Mucosa of rectum (tissue), 2 donors: ENCODE results near the gene SLC2A13.
"Not testable (repeated sequence)": the region's sequence is repeated elsewhere in the genome, so short reads cannot be mapped to it uniquely, and the experiment has no call there.

Source experiments
- H3K27ac ChIP-seq, 2 donors: one replicate each; pipeline ENCODE4 v1.7.0; 2013; ENCODE audit warnings: inconsistent platforms in 2 of 2, low read depth in 2 of 2, low read length in 2 of 2
- H3K27me3 ChIP-seq, 2 donors: one replicate each; pipeline ENCODE4 v1.7.0; 2013; ENCODE audit warnings: low read length in 2 of 2; ENCODE audit not compliant: control insufficient read depth in 2 of 2, insufficient read depth in 2 of 2
- H3K36me3 ChIP-seq, 2 donors: one replicate each; pipeline ENCODE4 v1.7.0; 2013; ENCODE audit warnings: low read length in 2 of 2; ENCODE audit not compliant: control insufficient read depth in 2 of 2, insufficient read depth in 2 of 2
- H3K4me1 ChIP-seq, 2 donors: one replicate each; pipeline ENCODE4 v1.7.0; 2013; ENCODE audit warnings: low read length in 2 of 2, mild to moderate bottlenecking in 1 of 2; ENCODE audit not compliant: control insufficient read depth in 2 of 2, insufficient read depth in 2 of 2
- H3K4me3 ChIP-seq, 2 donors: one replicate each; pipeline ENCODE4 v1.7.0; 2013; ENCODE audit warnings: low read length in 2 of 2
- H3K9ac ChIP-seq, 2 donors: one replicate each; pipeline ENCODE4 v1.7.0; 2013; ENCODE audit warnings: low read length in 2 of 2, low read depth in 1 of 2, mild to moderate bottlenecking in 1 of 2
- H3K9me3 ChIP-seq, 2 donors: one replicate each; pipeline ENCODE4 v1.7.0; 2013; ENCODE audit warnings: low read length in 2 of 2; ENCODE audit not compliant: control insufficient read depth in 2 of 2
- donor health status: healthy.
- donor health status: Normal muscosa, but diverticular disease.

Gene SLC2A13

DNA sequence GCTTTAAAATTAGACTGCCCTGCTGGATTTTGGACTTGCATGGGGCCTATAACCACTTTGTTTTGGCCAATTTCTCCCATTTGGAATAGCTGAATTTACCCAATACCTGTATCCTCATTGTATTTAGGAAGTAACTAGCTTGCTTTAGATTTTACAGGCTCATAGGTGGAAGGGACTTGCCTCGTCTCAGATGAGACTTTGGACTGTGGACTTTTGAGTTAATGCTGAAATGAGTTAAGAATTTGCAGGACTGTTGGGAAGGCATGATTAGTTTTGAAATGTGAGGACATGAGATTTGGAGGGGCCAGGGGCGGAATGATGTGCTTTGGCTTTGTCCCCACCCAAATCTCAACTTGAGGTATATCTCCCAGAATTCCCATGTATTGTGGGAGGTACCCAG is 320.1 kb downstream of the SLC2A13 start:
- H3K27ac ChIP-seq, H3K4me3 ChIP-seq, H3K36me3 ChIP-seq, H3K9me3 ChIP-seq, H3K27me3 ChIP-seq, H3K9ac ChIP-seq, H3K4me1 ChIP-seq: not testable (repeated sequence)

DNA sequence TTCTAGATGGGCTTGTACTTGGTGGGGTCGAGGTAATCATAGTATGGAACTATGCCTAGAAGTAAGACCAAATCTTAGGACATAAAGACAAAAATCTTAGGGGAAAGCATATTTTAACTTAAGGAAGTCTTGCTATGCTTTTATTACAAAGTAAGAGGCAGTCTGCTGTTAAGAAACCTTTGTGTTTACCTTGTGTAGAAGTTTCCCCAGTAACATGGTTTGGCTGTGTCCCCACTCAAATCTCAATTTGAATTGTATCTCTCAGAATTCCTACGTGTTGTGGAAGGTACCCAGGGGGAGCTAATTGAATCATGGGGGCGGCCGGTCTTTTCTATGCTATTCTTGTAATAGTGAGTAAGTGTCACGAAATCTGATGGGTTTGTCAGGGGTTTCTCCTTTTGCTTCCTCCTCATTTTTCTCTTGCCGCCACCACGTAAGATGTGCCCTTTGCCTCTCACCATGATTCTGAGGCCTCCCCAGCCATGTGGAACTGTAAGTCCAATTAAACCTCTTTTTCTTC is 323.8 kb downstream of the SLC2A13 start:
- Histone ChIP-seq H3K27me3 (no peaks in the 10 kb centered on the region), H3K27ac (no peak overlapping the region), H3K9ac (no peak overlapping the region), H3K4me3 (no peak overlapping the region), H3K36me3 (no peaks in the 10 kb centered on the region), H3K9me3 (no peaks in the 10 kb centered on the region), H3K4me1 (peaks cover 0 to 7% of the 10 kb centered on the region in 2 donors)

DNA sequence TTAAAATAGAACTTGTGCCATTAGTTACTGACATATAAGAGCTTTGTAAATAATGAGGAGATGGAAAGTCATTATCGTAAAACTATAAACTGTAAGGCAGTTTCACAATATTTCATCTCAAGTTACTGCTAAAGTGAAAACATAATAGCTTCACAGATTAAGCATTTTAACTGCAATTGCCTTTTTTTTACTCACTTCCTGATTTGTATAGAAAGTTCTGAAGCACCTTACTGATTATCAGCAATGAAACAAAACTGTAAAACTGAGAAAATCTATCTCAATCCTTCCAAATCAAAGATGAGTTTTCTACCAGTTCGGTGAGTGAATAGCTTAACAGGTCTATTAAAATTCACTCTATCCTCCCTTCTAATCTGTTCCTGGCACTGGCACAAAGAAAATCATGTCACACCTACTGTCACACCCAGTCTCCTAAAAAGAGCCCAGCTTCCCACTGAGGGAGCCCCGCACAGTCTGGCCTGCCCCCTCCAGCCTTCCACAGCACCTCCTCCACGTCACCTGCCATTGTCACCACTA is 324.9 kb downstream of the SLC2A13 start:
- no peaks in the 10 kb centered on the region for H3K36me3 ChIP-seq
- H3K9ac ChIP-seq = no peak overlapping the region
- no peak overlapping the region for H3K27ac ChIP-seq
- H3K27me3 ChIP-seq = no peaks in the 10 kb centered on the region
- peaks cover 0 to 7% of the 10 kb centered on the region in 2 donors for H3K4me1 ChIP-seq
- H3K9me3 ChIP-seq = no peaks in the 10 kb centered on the region
- no peak overlapping the region for H3K4me3 ChIP-seq

DNA sequence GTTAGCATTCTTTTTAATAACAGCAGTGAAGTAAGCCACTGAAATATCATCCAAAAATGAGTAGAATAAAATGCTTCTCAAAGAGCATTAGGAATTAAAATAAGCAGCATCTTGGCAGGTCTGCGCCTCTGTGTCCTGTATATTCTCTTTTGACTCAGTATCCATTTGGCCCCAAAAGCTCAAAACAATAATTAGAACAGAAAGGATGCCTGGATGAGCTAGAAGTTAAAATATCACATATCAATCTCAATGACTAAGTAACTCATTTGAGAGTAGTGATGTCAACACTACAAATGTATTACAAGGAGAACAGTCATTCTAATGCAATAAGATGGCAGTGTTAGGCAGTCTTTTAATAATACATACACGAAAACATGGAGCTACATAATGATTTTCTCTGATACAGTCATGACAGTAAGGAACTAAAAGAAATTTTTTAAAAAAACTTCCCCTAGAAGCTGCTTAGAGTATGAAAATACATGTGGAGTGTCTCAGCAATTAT is 325.4 kb downstream of the SLC2A13 start:
- H3K36me3 ChIP-seq = no peaks in the 10 kb centered on the region
- no peaks in the 10 kb centered on the region for H3K27me3 ChIP-seq
- no peak overlapping the region for H3K9ac ChIP-seq
- no peaks in the 10 kb centered on the region for H3K9me3 ChIP-seq
- peaks cover 0 to 7% of the 10 kb centered on the region in 2 donors for H3K4me1 ChIP-seq
- H3K4me3 ChIP-seq = no peak overlapping the region
- no peak overlapping the region for H3K27ac ChIP-seq

DNA sequence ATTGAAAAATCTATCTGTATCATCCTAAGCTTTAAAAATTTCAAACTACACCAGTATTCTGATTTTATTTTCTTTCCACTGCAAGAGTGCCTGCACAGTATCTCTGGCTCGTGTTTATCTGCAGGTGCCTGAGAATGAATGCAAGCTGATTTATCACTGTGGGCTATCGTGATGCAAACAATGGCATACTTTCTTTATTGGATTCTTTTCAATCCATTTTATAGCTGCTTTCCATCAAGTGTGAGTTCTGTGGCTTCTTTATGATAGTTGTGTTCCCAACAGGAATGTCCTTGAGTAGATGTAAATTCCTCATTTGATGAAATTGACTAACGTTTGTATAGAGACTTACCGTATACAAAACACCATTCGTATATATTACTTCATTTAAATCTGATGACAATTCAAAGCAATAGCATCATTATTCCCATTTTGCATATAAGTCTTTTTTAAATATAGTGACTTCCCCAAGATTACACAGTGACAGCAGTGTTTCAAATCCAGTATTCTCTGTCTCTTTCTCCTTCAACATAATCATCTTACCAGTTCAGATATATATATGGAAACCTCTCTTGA is 326.0 kb downstream of the SLC2A13 start:
- no peaks in the 10 kb centered on the region for H3K9me3 ChIP-seq
- H3K9ac ChIP-seq = no peak overlapping the region
- H3K27ac ChIP-seq = no peak overlapping the region

DNA sequence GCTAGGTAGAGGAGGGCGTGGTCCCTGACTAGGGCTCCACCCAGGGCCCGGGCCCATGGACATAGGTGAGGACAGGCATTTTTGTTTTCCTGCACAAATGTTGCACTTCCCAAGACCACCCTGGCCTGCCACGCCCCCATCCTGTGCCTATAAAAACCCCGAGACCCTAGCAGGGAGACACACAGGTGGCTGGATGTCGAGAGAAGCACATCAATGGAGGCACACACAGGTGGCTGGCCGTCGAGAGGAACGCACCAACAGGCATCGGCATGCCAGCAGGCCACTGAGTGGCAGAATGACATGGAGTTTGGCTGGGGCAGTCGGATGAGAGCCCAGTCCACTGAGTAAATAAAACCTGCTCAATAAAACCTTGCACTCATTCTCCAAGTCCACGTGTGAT is 328.4 kb downstream of the SLC2A13 start:
- no peaks in the 10 kb centered on the region for H3K36me3 ChIP-seq
- H3K27ac ChIP-seq = no peak overlapping the region
- H3K9ac ChIP-seq = no peak overlapping the region
- no peaks in the 10 kb centered on the region for H3K9me3 ChIP-seq
- H3K4me1 ChIP-seq = peaks cover 0 to 7% of the 10 kb centered on the region in 2 donors
- H3K27me3 ChIP-seq = no peaks in the 10 kb centered on the region
- H3K4me3 ChIP-seq = no peak overlapping the region

More for the DNA sequence above, 326.0 kb downstream of the SLC2A13 start:
- peaks cover 0 to 7% of the 10 kb centered on the region in 2 donors for H3K4me1 ChIP-seq
- no peaks in the 10 kb centered on the region for H3K27me3 ChIP-seq
- no peaks in the 10 kb centered on the region for H3K36me3 ChIP-seq
- no peak overlapping the region for H3K4me3 ChIP-seq

DNA sequence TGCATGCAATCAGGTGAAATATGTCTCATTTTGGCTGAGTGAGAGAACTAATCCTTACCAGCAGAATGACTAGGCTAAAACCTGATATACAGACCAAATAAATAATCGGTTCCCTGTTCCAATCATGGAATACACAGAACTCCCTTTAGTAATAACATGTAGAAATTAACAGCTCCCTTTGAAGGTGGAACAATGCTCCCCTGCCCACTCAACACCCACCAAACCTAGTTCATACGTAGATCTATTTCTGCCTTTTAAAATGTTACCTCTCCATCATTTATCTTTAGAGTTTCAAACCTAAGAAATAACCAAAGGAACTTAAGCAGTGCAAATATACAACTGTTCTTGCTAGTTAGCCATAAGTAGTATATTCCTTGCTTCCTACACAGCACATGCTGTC is 332.6 kb downstream of the SLC2A13 start:
- Histone ChIP-seq H3K9me3 (no peaks in the 10 kb centered on the region), H3K4me1 (no peaks in the 10 kb centered on the region), H3K4me3 (no peak overlapping the region), H3K27me3 (no peaks in the 10 kb centered on the region), H3K9ac (no peak overlapping the region), H3K27ac (no peak overlapping the region), H3K36me3 (peaks cover 0 to 3% of the 10 kb centered on the region in 2 donors)

DNA sequence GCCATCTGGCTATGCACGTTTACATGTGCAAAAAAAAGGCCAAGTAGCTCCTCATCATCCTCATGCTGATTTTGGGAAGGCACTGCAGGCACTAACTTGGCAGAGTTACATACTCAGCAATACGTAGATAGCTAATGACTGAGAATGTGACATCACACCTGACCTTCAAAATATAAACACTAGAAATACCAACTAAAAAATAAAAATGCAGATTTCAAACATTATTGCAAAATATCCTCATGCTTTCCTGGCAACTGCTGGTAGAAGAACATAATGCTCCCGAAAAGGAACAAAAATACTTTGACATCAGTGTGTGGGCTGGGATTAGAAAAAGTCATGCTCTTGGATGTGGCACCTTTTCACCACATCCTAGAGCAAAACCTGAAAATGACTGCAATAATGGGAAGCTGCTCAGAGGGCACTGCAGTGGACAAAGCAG is 333.0 kb downstream of the SLC2A13 start:
- no peak overlapping the region for H3K27ac ChIP-seq
- no peaks in the 10 kb centered on the region for H3K4me1 ChIP-seq
- H3K4me3 ChIP-seq = no peak overlapping the region
- H3K27me3 ChIP-seq = no peaks in the 10 kb centered on the region
- H3K9ac ChIP-seq = no peak overlapping the region
- H3K9me3 ChIP-seq = no peaks in the 10 kb centered on the region
- peaks cover 0 to 3% of the 10 kb centered on the region in 2 donors for H3K36me3 ChIP-seq

DNA sequence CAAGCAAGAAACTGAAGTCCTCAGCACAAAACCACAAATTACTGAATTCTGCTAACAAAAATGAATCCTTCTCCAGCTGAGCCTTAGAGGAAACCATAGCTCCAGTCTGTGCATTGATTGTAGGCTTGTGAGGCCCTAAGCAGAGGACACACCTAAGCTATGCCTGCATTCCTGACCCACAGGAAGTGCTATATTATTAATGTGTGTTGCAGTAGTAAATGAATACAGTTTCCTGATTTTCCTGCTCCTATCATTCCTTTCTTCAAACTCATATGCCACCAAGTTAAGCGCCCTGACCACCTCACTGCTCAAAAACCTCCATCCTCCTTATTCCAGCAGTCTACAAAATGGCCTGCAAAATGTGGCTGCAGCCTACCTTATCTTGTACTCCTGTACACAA is 334.4 kb downstream of the SLC2A13 start:
- Histone ChIP-seq H3K27me3 (no peaks in the 10 kb centered on the region), H3K27ac (no peak overlapping the region), H3K4me3 (no peak overlapping the region), H3K4me1 (no peaks in the 10 kb centered on the region), H3K36me3 (peaks cover 0 to 3% of the 10 kb centered on the region in 2 donors), H3K9ac (no peak overlapping the region), H3K9me3 (no peaks in the 10 kb centered on the region)

DNA sequence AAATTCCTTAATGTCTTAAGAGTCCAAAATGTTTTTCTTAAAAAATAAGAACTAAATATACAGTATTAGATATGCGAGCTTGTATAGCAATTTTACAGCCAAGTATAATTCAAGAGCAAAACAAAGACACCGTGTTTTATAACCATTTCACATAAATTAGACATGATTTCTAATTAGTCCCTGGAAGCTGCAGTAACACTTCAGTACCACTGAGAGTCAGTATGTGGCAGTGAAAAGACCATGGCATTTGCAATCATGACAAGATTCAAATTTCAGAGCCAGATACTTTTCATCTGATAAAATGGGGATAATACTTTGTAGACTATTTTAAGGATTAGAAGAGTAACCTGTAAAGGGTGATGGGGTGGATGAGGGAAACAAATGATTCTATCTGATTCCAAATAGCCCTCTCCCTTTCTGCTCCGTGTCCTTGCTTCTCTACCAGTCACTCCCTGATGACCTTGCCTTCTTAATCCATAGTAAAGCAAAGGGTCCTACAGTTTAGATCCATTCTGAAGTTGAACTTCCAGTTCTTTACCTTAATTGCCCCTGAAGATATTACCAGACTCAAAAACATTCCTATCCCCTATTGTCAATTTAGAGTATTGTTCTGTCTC is 340.8 kb downstream of the SLC2A13 start:
- Histone ChIP-seq H3K9me3 (no peaks in the 10 kb centered on the region), H3K27ac (no peak overlapping the region), H3K36me3 (peaks cover 4 to 19% of the 10 kb centered on the region in 2 donors), H3K9ac (peak overlapping the region in 1 of 2 donors; percentile 12), H3K4me1 (no peaks in the 10 kb centered on the region), H3K4me3 (no peak overlapping the region), H3K27me3 (no peaks in the 10 kb centered on the region)
